Measurements from ENCODE around the gene PDCD1LG2.
"Not testable (repeated sequence)": the region's sequence is repeated elsewhere in the genome, so short reads cannot be mapped to it uniquely, and the experiment has no call there.

The PDCD1LG2 gene

DNA sequence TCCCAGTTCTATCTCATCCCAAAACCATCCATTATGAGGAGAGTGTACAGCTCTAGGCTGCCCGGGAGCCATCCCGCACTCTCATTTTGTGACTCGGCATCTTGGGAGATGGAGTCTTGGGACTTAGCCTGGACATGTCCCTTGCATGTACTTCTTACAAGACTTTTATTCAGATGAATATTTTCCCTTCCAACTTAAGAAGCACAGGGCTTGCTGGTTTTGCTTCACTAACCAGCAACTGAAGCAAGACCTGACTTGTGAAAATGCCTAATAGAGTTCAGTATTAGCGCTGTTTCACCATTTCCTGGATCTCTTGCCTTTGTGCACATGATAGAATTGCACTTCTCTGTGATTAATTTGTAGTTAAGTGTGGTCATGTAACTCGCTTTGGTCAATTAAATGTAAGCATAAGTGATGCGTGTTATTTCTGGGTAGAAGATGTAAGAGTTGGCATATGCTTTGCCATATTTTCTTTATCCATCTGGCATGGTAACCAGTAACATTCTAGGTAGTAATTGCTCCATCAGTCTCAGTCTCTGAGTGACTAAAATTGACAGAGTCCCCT lies 55.8 kb downstream of the PDCD1LG2 start:
- DNase-seq (ENCODE audit: low read depth) = no peak

GRCh38 chr9:5568868-5569267 lies 58.5 kb downstream of the PDCD1LG2 start:
- no peak for DNase-seq (ENCODE audit: low read depth)

DNA sequence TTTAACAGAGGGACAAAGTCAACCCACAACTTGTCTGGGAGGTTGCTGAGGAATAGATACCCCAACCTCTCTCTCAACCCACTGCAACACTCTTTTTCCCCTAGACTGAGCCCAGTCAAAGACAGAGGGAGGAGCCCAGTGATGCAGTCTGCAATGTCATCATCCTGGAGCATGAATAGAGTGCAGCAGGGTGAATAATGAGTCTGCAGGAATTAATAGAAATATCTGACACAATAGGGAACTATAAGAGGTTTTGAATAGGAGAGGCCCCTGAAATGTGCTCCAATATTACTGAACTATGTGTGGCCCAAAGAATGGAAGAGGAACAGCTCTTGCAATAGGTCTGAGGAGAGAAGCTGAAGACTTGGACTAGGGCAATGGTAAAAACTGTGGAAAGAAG lies 59.1 kb downstream of the PDCD1LG2 start:
- DNase-seq (ENCODE audit: low read depth) = no peak

GRCh38 chr9:5569891-5570290 lies 59.6 kb downstream of the PDCD1LG2 start:
- no peak for DNase-seq (ENCODE audit: low read depth)

- no peak for DNase-seq (ENCODE audit: low read depth)
Measured at GRCh38 chr9:5571629-5572232, 61.4 kb downstream of the PDCD1LG2 start.

GRCh38 chr9:5574097-5574496 lies 63.8 kb downstream of the PDCD1LG2 start:
- DNase-seq (ENCODE audit: low read depth) = no peak

DNA sequence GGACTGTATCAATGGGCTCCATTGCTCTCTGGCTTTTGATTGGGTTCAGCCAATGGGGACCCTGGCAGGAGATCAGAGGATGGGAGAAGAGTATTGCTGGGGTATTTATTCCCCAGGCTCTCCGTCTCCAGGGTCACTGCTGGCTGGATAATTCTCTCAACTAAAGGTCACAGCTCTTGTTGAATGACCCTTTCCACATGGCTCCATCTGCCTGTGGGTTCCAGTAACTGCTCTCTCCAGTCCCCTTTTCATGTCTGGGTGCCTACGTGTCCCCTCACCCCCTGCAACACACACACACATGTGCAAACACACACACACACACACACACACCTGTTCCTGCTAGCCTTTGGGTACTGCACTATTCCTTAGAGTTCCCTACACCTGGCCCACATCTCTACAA lies 64.7 kb downstream of the PDCD1LG2 start:
- DNase-seq (ENCODE audit: low read depth) = no peak

- no peak for DNase-seq (ENCODE audit: low read depth)
Measured at GRCh38 chr9:5577225-5577624, 66.9 kb downstream of the PDCD1LG2 start.

DNA sequence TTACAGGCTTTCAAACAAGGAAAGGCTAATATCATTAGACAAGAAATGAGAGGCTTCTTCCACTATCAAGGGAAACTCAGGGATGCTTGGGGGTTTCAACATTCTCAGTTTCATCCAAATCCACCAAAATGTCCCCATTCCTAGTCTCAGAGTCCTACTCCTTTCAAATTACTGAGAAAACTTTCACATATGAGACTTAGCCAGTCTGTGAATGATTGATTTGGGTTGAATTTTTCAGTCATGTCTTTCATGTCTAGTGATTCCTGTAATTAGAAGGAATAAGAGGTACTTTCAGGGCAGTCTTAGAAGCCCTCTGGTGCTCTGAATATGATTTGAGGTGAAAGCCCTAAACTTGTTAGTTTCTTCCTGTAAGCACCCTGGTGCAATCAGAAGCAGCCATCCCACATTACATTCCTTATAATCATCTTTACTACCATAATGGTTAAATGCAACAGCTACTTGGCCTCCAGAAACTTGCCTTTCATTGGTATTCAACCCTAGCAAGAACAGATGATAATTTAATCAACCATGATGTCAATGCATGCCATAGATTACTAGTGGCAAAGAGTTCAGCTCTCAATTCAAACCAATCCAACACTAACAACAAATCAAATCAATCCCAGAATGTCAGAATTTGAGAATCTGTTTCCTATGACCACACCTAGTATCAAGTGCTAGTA lies 67.8 kb downstream of the PDCD1LG2 start:
- DNase-seq (ENCODE audit: low read depth) = no peak

- DNase-seq (ENCODE audit: low read depth) = no peak
Measured at GRCh38 chr9:5578698-5579085, 68.4 kb downstream of the PDCD1LG2 start.

DNA sequence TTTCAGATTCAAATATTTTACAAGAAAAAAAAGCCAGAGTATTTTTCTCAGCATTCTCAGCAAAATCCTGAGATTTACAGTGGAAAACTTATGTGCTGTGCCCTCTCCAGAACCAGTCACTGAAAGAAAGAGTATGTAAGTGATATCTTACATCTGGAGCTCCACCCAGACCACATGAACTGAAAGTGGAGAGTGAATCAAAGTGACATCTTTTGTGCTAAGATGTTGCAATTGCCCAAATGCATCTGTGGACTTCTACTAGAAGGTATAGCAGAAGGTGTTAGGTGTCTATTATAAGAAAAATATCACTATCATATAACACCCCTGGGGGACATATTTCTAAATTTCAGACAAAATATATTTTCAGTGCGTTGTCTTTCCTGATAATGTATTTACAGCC lies 69.5 kb downstream of the PDCD1LG2 start:
- DNase-seq (ENCODE audit: low read depth) = no peak

- no peak for DNase-seq (ENCODE audit: low read depth)
Measured at GRCh38 chr9:5580650-5581049, 70.3 kb downstream of the PDCD1LG2 start.

DNA sequence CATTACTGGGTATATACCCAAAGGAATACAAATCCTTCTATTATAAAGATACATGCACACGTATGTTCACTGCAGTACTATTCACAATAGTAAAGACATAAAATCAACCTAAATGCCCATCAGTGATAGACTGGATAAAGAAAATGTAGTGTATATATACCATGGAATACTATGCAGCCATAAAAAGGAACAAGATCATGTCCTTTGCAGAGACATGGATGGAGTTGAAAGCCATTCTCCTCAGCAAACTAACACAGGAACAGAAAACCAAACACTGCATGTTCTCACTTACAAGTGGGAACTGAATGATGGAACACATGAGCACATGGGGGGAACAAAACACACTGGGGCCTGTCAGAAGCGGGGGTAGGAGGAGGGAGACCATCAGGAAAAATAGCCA lies 71.4 kb downstream of the PDCD1LG2 start:
- DNase-seq (ENCODE audit: low read depth) = not testable (repeated sequence)

GRCh38 chr9:5582835-5583195 lies 72.5 kb downstream of the PDCD1LG2 start:
- peak; percentile 28 for DNase-seq (ENCODE audit: low read depth)

DNA sequence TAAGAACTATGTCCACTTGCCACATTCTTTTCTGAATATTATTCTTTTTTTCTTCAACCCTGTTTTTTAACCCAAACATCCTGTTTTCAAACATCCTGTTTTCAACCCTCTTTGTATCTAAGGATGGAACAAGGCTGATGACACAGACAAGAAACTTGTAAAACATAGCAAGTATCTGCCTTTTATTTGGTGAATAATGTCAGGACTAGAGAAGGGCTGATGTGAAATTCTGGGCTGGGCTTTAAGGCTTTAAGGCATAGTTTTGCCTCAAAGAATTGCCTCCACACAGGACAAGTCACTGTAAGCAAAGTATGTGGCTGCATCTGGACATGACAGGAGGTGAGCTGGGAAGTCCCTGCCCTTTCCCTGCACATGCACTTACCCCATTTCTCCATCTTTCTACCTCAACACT lies 76.1 kb downstream of the PDCD1LG2 start:
- DNase-seq (ENCODE audit: low read depth) = peak; percentile 43

- DNase-seq (ENCODE audit: low read depth) = peak; percentile 34
Measured at GRCh38 chr9:5587024-5587423, 76.7 kb downstream of the PDCD1LG2 start.

GRCh38 chr9:5592231-5592630 lies 81.9 kb downstream of the PDCD1LG2 start:
- no peak for DNase-seq (ENCODE audit: low read depth)

- no peak for DNase-seq (ENCODE audit: low read depth)
Measured at GRCh38 chr9:5592904-5593303, 82.6 kb downstream of the PDCD1LG2 start.

DNA sequence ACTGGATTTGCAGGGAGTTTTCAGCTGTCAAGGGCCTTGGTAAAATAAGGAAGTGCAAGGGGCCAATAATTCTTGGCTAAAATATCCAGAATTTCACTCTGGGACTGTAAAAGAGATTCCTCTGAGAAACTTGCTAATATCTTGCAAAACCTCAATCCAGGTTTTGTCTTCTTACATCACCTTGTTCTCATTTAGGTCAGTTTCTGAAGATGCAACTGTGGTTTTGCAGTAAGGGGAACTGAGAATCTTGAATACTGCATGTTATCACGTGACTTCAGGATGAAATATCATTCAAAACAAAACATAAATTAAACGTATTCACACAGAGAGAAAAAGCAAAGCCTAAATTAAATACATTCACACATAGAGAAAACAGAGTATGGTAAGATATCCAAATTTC lies 83.6 kb downstream of the PDCD1LG2 start:
- no peak for DNase-seq (ENCODE audit: low read depth)

GRCh38 chr9:5596173-5596572 lies 85.8 kb downstream of the PDCD1LG2 start:
- no peak for DNase-seq (ENCODE audit: low read depth)

- DNase-seq (ENCODE audit: low read depth) = no peak
Measured at GRCh38 chr9:5608298-5609225, 98.2 kb downstream of the PDCD1LG2 start.

GRCh38 chr9:5609226-5609596 lies 98.9 kb downstream of the PDCD1LG2 start:
- no peak for DNase-seq (ENCODE audit: low read depth)

DNA sequence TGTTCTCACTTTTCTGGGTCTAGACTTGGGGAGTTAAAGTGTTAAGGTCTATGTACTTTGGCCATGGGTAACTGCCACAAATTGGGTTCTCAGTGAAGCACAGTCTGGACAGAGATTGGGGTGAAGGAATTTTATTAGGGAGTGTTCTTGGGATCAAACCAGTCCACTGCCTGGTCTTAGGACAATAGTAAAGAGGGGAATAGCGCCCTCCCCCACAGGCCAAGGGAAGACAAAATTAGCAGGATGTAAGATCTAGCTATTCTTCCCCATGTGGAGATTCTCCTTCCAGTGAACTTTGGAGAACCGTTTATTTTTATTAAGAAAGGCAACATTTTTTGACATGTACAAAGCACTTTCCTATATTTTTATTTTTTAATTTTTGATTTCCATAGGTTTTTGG lies 100.2 kb downstream of the PDCD1LG2 start:
- DNase-seq (ENCODE audit: low read depth) = no peak

All from GM04504 (cell line).